Measurements from ENCODE around the gene NDUFV3. TPM values are rescaled to one million over a fixed set of nuclear protein-coding genes. Genes with fewer than 3 reads are reported as not detected.

Gene NDUFV3
- total and polyA plus RNA-seq, 2 of the 8 experiments (the other 6 are each of a cell fraction or from before 2014, with no cell fraction given), result 17.0 to 44.4 TPM

GRCh38 chr21:42892931-42893755 is at the start of gene NDUFV3 (continued):
- TF ChIP-seq CHD7 (IDR thresholded peaks at IDR 0.05; ENCODE audit: insufficient replicate concordance, low read length), result no peak
- no peak for TF ChIP-seq E2F6 (IDR thresholded peaks at IDR 0.05)
- TF ChIP-seq POU5F1 (IDR thresholded peaks at IDR 0.05; ENCODE audit: low read depth, low read length), result no peak
- TF ChIP-seq BACH1 (IDR thresholded peaks at IDR 0.05; ENCODE audit: low read length), result no peak
- TF ChIP-seq HDAC6 (IDR thresholded peaks at IDR 0.05; ENCODE audit: low read depth, low read length), result no peak
- no peak for TF ChIP-seq SRF (IDR thresholded peaks at IDR 0.05; ENCODE audit: low read depth, low read length)
- TF ChIP-seq SP4 (IDR thresholded peaks at IDR 0.05; ENCODE audit: low read length), result no peak
- no peak for TF ChIP-seq NANOG (IDR thresholded peaks at IDR 0.05; ENCODE audit: insufficient read depth, low read depth, low read length, poor library complexity, severe bottlenecking)
- peak; percentile 60 for TF ChIP-seq NRF1 (IDR thresholded peaks at IDR 0.05; ENCODE audit: low read depth, low read length)
- peak; percentile 91 for TF ChIP-seq YY1 (IDR thresholded peaks at IDR 0.05; ENCODE audit: low read depth, low read length)

Measured in H1 (cell line).